ENCODE results near the gene CASKIN1.
A peak's percentile ranks its signal among the peaks of the same experiment; 100 is the strongest.

Gene CASKIN1

DNA sequence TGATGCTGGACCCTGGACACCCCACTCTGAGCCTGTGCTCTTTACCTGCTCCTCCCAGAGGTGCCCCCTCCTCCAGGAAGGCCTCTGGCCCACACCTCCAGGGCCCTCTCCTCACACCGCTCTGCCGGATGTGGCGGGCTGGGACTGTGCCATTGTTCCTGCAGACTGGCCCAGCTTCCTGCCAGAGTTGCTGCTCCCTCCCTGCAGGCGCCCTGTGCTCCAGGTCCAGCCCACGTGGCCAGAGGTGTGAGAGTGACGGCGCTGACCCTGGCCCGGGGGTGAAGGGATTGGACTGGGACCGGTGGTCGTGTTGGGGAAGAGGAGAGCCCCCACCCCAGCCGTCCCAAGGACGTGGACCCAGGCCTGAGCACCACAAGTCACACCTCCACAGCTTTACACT is 32.7 kb upstream of the CASKIN1 start:
- H3K27me3 ChIP-seq (ENCODE audit: insufficient read depth, poor library complexity, severe bottlenecking) = no peaks in the 10 kb centered on the region
- H3K9me3 ChIP-seq (ENCODE audit: severe bottlenecking) = no peaks in the 10 kb centered on the region
- TF ChIP-seq, protein P1, sequence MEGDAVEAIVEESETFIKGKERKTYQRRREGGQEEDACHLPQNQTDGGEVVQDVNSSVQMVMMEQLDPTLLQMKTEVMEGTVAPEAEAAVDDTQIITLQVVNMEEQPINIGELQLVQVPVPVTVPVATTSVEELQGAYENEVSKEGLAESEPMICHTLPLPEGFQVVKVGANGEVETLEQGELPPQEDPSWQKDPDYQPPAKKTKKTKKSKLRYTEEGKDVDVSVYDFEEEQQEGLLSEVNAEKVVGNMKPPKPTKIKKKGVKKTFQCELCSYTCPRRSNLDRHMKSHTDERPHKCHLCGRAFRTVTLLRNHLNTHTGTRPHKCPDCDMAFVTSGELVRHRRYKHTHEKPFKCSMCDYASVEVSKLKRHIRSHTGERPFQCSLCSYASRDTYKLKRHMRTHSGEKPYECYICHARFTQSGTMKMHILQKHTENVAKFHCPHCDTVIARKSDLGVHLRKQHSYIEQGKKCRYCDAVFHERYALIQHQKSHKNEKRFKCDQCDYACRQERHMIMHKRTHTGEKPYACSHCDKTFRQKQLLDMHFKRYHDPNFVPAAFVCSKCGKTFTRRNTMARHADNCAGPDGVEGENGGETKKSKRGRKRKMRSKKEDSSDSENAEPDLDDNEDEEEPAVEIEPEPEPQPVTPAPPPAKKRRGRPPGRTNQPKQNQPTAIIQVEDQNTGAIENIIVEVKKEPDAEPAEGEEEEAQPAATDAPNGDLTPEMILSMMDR (IDR thresholded peaks at IDR 0.05; ENCODE audit: poor library complexity, severe bottlenecking) = no peak
- no peaks in the 10 kb centered on the region for H3K4me1 ChIP-seq (ENCODE audit: insufficient read depth, poor library complexity, severe bottlenecking)
- H3K27ac ChIP-seq (ENCODE audit: poor library complexity, severe bottlenecking) = no peak overlapping the region
- H3K4me3 ChIP-seq (ENCODE audit: severe bottlenecking) = no peak overlapping the region
- peaks cover 19% of the 10 kb centered on the region for H3K36me3 ChIP-seq (ENCODE audit: low read depth)
- ATAC-seq (ENCODE audit: low read depth) (no peak), DNase-seq (ENCODE audit: low spot score) (peak; percentile 61)

DNA sequence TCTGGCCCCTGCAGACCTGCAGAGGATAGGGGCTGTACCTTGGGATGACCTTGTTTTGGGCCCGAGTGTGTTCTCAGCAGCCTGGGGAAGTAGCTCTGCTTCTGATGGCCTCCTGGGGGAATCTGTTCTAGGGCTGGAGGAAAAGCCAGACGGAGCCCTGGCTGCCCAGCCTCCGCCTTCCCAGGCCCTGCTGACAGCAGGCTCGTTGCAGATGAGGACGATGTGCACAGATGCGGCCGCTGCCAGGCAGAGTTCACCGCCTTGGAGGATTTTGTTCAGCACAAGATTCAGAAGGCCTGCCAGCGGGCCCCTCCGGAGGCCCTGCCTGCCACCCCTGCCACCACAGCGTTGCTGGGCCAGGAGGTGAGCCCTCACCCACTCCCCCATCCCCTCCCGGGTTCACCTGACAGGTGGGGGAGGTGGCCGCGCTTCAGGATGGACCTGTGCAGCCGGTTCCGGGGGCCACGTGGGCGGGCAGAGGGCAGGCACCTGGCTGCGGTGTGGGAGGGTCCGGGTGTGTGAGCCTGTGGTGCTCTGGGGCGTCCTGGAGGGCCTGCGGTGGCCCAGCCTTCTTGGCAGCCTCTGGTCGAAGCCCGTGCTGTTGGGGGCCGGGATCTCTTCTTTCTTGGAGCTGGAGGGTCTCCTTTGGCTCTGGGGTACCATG is 31.9 kb upstream of the CASKIN1 start:
- Histone ChIP-seq H3K4me3 (ENCODE audit: severe bottlenecking) (no peak overlapping the region), H3K27me3 (ENCODE audit: insufficient read depth, poor library complexity, severe bottlenecking) (no peaks in the 10 kb centered on the region), H3K36me3 (ENCODE audit: low read depth) (peaks cover 19% of the 10 kb centered on the region), H3K27ac (ENCODE audit: poor library complexity, severe bottlenecking) (no peak overlapping the region), H3K9me3 (ENCODE audit: severe bottlenecking) (no peaks in the 10 kb centered on the region), H3K4me1 (ENCODE audit: insufficient read depth, poor library complexity, severe bottlenecking) (no peaks in the 10 kb centered on the region)
- TF ChIP-seq, protein P1 (IDR thresholded peaks at IDR 0.05; ENCODE audit: poor library complexity, severe bottlenecking) = no peak
- DNase-seq (ENCODE audit: low spot score) (peak; percentile 68), ATAC-seq (ENCODE audit: low read depth) (no peak)

DNA sequence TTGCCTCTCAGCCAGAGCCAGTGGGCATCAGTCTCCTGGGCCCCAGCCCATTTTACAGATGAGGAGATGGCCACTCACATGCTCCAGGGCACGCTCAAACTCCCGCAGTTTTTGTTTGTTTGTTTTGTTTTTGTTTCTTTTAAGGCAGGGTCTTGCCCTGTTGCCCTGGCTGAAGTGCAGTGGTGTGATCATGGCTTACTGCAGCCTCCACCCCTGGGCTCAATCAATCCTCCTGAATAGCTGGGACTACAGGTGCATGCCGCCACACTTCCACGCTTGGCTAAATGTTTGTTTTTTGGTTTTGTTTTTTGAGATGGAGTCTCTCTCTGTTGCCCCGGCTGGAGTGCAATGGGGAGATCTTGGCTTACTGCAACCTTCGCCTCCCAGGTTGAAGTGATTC is 30.5 kb upstream of the CASKIN1 start:
- TF ChIP-seq, protein P1 (IDR thresholded peaks at IDR 0.05; ENCODE audit: poor library complexity, severe bottlenecking) = no peak
- Histone ChIP-seq H3K27me3 (ENCODE audit: insufficient read depth, poor library complexity, severe bottlenecking) (no peaks in the 10 kb centered on the region), H3K36me3 (ENCODE audit: low read depth) (peaks cover 15% of the 10 kb centered on the region), H3K27ac (ENCODE audit: poor library complexity, severe bottlenecking) (no peak overlapping the region), H3K4me3 (ENCODE audit: severe bottlenecking) (no peak overlapping the region), H3K9me3 (ENCODE audit: severe bottlenecking) (no peaks in the 10 kb centered on the region), H3K4me1 (ENCODE audit: insufficient read depth, poor library complexity, severe bottlenecking) (no peaks in the 10 kb centered on the region)
- ATAC-seq (ENCODE audit: low read depth) (no peak), DNase-seq (ENCODE audit: low spot score) (no peak)

DNA sequence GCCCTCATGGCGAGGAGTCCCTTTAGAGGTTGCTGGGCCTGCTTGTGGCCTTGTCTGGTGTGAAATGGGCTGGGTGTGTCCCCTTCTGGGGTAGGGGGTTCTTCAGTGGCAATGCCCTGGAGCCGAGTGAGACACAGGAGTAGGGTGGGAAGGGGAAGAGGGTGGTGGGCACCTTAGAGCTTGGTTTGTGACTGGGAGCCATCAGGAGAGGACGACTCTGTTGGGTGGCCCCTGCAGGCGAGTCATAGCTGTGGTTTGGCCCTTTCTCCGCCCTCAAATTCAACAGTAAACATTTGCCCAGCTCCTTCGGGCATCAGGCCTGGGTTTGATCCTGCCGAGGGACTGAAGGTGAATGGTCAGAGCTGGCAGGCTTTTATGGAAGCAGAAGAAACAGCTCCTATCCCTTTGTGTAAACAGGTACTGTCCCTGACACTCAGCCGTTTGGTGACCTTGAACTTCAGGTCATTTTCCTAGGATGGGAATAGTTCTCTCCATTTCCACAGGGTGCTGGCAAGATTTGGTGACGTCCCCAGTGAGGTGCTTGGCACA is 29.9 kb upstream of the CASKIN1 start:
- no peak for ATAC-seq (ENCODE audit: low read depth)
- Histone ChIP-seq H3K4me3 (ENCODE audit: severe bottlenecking) (no peak overlapping the region), H3K27ac (ENCODE audit: poor library complexity, severe bottlenecking) (peak overlapping the region; percentile 9), H3K36me3 (ENCODE audit: low read depth) (peaks cover 15% of the 10 kb centered on the region), H3K4me1 (ENCODE audit: insufficient read depth, poor library complexity, severe bottlenecking) (no peaks in the 10 kb centered on the region), H3K27me3 (ENCODE audit: insufficient read depth, poor library complexity, severe bottlenecking) (no peaks in the 10 kb centered on the region), H3K9me3 (ENCODE audit: severe bottlenecking) (no peaks in the 10 kb centered on the region)
- DNase-seq (ENCODE audit: low spot score) = no peak
- TF ChIP-seq, protein P1 (IDR thresholded peaks at IDR 0.05; ENCODE audit: poor library complexity, severe bottlenecking) = no peak

DNA sequence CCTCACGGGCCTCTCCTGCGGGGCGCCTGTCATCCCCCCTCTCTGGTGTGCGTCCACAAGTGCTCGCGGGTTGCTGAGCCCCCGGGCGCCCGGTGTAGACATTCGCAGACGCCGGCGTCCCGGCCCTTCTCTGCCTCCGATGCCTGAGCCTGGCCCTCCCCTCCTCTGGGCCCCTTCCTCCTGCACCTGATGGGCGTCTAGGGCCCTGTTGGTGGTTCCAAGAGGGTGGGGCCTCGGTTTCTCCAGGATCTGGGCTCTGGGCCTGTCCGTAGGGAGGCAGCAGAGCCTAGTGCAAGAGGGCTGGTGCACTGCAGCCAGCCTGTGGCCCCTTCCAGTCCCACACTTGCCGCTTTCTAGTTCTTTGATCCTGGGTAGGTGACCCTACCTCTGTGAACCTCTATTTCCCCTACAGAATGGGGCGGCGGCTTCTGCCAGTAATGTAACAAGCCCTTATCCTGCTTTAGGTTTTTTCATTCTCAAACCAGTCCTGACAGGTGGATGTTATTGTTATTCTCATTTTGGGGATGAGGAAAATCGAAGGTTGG is 27.6 kb upstream of the CASKIN1 start:
- no peaks in the 10 kb centered on the region for H3K27me3 ChIP-seq (ENCODE audit: insufficient read depth, poor library complexity, severe bottlenecking)
- peak overlapping the region; percentile 68 for H3K27ac ChIP-seq (ENCODE audit: poor library complexity, severe bottlenecking)
- ATAC-seq (ENCODE audit: low read depth) (peak; percentile 44), DNase-seq (ENCODE audit: low spot score) (peak; percentile 72)
- no peaks in the 10 kb centered on the region for H3K4me1 ChIP-seq (ENCODE audit: insufficient read depth, poor library complexity, severe bottlenecking)
- TF ChIP-seq, protein P1 (IDR thresholded peaks at IDR 0.05; ENCODE audit: poor library complexity, severe bottlenecking) = peak; percentile 42
- peaks cover 8% of the 10 kb centered on the region for H3K36me3 ChIP-seq (ENCODE audit: low read depth)
- H3K9me3 ChIP-seq (ENCODE audit: severe bottlenecking) = no peaks in the 10 kb centered on the region
- H3K4me3 ChIP-seq (ENCODE audit: severe bottlenecking) = peak overlapping the region; percentile 85

Measured in RWPE2 (cell line).